ENCODE measurements around the gene IL1RAP.
"Not testable (repeated sequence)": the region's sequence is repeated elsewhere in the genome, so short reads cannot be mapped to it uniquely, and the experiment has no call there.

IL1RAP gene

DNA sequence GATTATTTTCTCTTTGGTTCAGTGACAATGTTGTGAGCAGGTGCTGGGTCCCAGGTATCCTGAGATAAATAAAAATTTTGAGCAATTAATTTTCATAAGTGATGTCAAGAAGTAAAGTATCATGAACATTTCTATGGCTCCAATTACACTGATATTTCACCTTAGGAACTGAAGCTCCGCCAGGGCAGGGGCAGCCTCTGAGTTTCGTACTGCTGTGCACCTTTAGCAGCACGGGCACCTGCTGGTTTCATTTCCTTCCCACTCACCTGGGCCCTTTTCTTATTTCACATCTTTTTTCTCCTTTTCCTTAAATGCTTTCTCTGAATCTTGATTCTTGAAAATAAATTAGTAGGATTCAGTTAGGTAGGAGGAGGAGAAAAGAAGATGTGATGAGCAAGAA is 1.2 kb upstream of the IL1RAP start:
- H3K4me3 ChIP-seq (ENCODE audit: low read depth, low read length): no peak overlapping the region
- TF ChIP-seq, protein P1, sequence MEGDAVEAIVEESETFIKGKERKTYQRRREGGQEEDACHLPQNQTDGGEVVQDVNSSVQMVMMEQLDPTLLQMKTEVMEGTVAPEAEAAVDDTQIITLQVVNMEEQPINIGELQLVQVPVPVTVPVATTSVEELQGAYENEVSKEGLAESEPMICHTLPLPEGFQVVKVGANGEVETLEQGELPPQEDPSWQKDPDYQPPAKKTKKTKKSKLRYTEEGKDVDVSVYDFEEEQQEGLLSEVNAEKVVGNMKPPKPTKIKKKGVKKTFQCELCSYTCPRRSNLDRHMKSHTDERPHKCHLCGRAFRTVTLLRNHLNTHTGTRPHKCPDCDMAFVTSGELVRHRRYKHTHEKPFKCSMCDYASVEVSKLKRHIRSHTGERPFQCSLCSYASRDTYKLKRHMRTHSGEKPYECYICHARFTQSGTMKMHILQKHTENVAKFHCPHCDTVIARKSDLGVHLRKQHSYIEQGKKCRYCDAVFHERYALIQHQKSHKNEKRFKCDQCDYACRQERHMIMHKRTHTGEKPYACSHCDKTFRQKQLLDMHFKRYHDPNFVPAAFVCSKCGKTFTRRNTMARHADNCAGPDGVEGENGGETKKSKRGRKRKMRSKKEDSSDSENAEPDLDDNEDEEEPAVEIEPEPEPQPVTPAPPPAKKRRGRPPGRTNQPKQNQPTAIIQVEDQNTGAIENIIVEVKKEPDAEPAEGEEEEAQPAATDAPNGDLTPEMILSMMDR (IDR thresholded peaks at IDR 0.05; ENCODE audit: low read depth, low read length): no peak

GRCh38 chr3:190514413-190515153 is 698 bp downstream of the IL1RAP start:
- TF ChIP-seq, protein P1 (IDR thresholded peaks at IDR 0.05; ENCODE audit: low read depth, low read length): no peak
- peak overlapping the region; percentile 91 for H3K4me3 ChIP-seq (ENCODE audit: low read depth, low read length)

- no peak overlapping the region for H3K4me3 ChIP-seq (ENCODE audit: low read depth, low read length)
- TF ChIP-seq, protein P1 (IDR thresholded peaks at IDR 0.05; ENCODE audit: low read depth, low read length): no peak
Observed at GRCh38 chr3:190516416-190516815, 2.5 kb downstream of the IL1RAP start.

- no peak overlapping the region for H3K4me3 ChIP-seq (ENCODE audit: low read depth, low read length)
- TF ChIP-seq, protein P1 (IDR thresholded peaks at IDR 0.05; ENCODE audit: low read depth, low read length): no peak
Observed at GRCh38 chr3:190517687-190518086, 3.8 kb downstream of the IL1RAP start.

- H3K4me3 ChIP-seq (ENCODE audit: low read depth, low read length): not testable (repeated sequence)
Observed at GRCh38 chr3:190518531-190518930, 4.6 kb downstream of the IL1RAP start.

DNA sequence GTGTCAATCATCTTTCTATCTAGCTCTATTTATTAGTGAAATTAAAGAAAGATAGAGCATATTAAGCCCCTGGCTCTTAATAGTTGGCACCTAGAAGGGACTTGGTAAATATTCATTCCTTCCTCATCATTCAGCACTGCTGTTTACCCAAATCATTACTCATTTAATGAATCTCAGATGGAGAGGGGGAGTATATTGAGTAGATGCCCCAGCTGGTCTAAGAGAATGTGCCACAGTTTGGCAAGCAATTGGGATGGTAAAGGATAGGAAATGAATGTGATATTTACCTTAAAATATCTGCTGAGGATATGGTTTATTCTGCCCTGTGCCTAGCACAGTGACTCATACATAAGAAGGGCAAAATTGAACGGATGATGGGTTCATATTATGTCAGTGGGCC is 6.0 kb downstream of the IL1RAP start:
- H3K4me3 ChIP-seq (ENCODE audit: low read depth, low read length): no peak overlapping the region
- TF ChIP-seq, protein P1 (IDR thresholded peaks at IDR 0.05; ENCODE audit: low read depth, low read length): no peak

- no peak overlapping the region for H3K4me3 ChIP-seq (ENCODE audit: low read depth, low read length)
- TF ChIP-seq, protein P1 (IDR thresholded peaks at IDR 0.05; ENCODE audit: low read depth, low read length): no peak
Observed at GRCh38 chr3:190521998-190522397, 8.1 kb downstream of the IL1RAP start.

Data from WI38 (cell line).